Activated CD8-positive, alpha-beta memory T cell treated with anti-CD3 and anti-CD28 coated beads, Interleukin-2, amount 50 U/mL, for 48 hours (primary cell): Measurements from ENCODE around the gene PPP1R12B.

ENCODE experiments used
- DNase-seq: peaks from one replicate; pipeline ENCODE4 v3.0.0-alpha.2; 2020

PPP1R12B gene

DNA sequence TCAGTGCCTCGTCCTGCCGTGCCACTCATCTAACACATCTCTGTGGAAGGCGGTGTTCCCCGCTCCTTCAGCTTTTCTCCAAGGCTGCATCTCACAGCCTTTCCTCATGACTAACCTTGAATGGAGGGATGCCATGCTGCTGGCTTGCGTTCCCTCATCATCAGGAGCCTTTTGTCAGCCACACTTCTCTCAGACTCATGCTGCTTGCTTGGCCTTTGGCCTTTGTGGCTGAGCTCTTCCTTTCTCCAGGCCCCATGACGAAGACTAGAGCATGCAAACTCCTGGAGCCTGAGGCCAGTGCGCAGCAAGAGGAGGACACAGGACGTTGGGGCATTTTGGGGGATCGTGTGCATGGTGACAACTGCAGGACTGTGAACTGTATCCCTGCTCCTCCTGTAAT is 291.0 kb downstream of the PPP1R12B start:
- no peak for DNase-seq

DNA sequence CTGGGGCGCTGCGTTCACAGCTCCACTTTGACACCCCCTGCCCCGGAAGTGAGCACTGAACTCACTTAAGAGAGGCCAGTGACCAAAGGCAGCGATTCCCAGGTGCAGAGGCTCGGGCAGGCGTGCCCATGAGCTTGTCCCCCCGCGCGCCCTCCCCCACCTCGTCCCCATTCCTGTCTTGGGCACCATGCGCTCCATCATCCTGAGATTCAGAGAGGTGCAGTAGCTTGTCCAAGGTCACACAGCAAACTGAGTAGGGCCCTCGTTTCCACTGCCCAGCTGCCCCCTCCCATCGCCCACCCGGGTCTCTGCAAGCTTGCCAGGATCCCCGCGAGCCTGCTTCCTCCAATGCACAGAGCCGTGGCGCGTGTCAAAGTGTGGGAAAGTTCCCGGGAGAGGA is 293.7 kb downstream of the PPP1R12B start:
- DNase-seq: no peak
